Mammary epithelial cell (primary cell): ENCODE data around the gene TNNT2.

Source experiments
- CTCF ChIP-seq, 2 donors: IDR thresholded peaks in 1 of 2; conservative IDR thresholded peaks in 1 of 2; 2 replicates each; pipeline ENCODE4 v1.5.1; 2011 to 2012; ENCODE audit warnings: inconsistent platforms in 2 of 2, low read length in 2 of 2, mild to moderate bottlenecking in 2 of 2, control low read depth in 1 of 2, low read depth in 1 of 2; ENCODE audit not compliant: insufficient read depth in 1 of 2; ENCODE audit errors: extremely low read depth in 1 of 2
- EZH2 ChIP-seq: IDR thresholded peaks from 2 replicates; pipeline ENCODE4 v1.6.1; 2012; ENCODE audit warnings: low read length, inconsistent platforms, borderline replicate concordance

- TF ChIP-seq CTCF (conservative IDR thresholded peaks at IDR 0.05 in 1 of 2, IDR thresholded peaks at IDR 0.05 in 1 of 2; ENCODE audit: extremely low read depth in 1 of 2, insufficient read depth in 1 of 2, low read depth in 1 of 2, low read length in 2 of 2): no peak
- TF ChIP-seq EZH2: no peak
These were observed 43.1 kb upstream of the TNNT2 start for GRCh38 chr1:201420608-201421002.
